Measurements from ENCODE around the gene HM13. TPM values are rescaled to one million over a fixed set of nuclear protein-coding genes. Genes with fewer than 3 reads are reported as not detected.

Gene HM13
- total and polyA plus RNA-seq, 2 experiments from 2014 or later = 126 to 150 TPM

GRCh38 chr20:31549513-31549880 is 35.3 kb downstream of the HM13 start:
- Mint-ChIP-seq H3K9me3 (no peaks in the 10 kb centered on the region), H3K4me3 (0 out of 3 replicates have a peak overlapping the region, but pooled peaks have one; percentile 30), H3K36me3 (ENCODE audit: low read depth) (peaks cover 73% of the 10 kb centered on the region), H3K27me3 (ENCODE audit: insufficient read depth, low read depth, poor library complexity) (peaks cover 27% of the 10 kb centered on the region), H3K27ac (peak overlapping the region; percentile 44; the same call in 1 of the 2 replicates), H3K4me1 (peaks cover 5% of the 10 kb centered on the region; the same call in 2 of the 3 replicates)
- Histone ChIP-seq H3K27me3 (ENCODE audit: insufficient read depth) (no peaks in the 10 kb centered on the region), H4K20me1 (replicated peaks; ENCODE audit: insufficient read depth) (peaks cover 40% of the 10 kb centered on the region), H3K4me2 (no peak overlapping the region), H3K4me3 (no peak overlapping the region), H3K79me2 (replicated peaks; ENCODE audit: insufficient read depth) (peaks cover 18% of the 10 kb centered on the region), H3K27ac (ENCODE audit: low read depth) (no peak overlapping the region), H3K36me3 (ENCODE audit: insufficient read depth) (peaks cover 47% of the 10 kb centered on the region), H2AFZ (no peak overlapping the region), H3K9me2 (ENCODE audit: insufficient read depth) (no peaks in the 10 kb centered on the region), H3F3A (replicated peaks; ENCODE audit: low read depth) (peaks cover 79% of the 10 kb centered on the region), H3K4me1 (ENCODE audit: insufficient read depth) (peaks cover 6% of the 10 kb centered on the region; the same call in 1 of the 2 replicates)
- ATAC-seq (no peak), DNase-seq (ENCODE audit: low spot score) (no peak)
- TF ChIP-seq, protein P1, sequence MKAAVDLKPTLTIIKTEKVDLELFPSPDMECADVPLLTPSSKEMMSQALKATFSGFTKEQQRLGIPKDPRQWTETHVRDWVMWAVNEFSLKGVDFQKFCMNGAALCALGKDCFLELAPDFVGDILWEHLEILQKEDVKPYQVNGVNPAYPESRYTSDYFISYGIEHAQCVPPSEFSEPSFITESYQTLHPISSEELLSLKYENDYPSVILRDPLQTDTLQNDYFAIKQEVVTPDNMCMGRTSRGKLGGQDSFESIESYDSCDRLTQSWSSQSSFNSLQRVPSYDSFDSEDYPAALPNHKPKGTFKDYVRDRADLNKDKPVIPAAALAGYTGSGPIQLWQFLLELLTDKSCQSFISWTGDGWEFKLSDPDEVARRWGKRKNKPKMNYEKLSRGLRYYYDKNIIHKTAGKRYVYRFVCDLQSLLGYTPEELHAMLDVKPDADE (IDR thresholded peaks at IDR 0.05) = no peak
- TF ChIP-seq EZH2 (IDR thresholded peaks at IDR 0.05; ENCODE audit: low read depth, unreplicated experiment) (no peak), POLR2AphosphoS5 (IDR thresholded peaks at IDR 0.05; ENCODE audit: low read depth) (no peak), EZH2phosphoT487 (IDR thresholded peaks at IDR 0.05; ENCODE audit: unreplicated experiment) (no peak)

DNA sequence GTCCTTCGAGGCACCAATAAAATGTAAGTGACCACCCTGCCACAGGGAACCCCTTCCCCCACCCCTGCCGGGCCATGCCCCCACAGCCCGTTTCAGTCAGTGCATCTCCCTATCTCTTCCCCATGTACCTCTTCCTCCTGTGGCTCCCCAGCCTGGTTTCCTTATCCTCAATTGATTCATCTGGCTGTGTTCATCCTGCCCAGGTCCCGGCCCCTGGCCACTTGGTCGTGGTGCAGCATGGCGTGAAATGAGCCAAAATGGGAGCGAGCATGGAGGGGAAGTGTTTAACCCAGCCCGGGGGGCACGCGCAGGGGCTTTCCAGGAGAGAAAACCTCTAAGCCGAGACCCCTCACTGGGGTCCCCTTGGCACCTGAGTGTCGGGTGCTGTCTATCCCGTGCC is 35.9 kb downstream of the HM13 start:
- ATAC-seq = no peak
- no peak for TF ChIP-seq ZNF114 (CRISPR knock-in tag; IDR thresholded peaks at IDR 0.05)
- no peak for TF ChIP-seq ZNF331 (CRISPR knock-in tag; IDR thresholded peaks at IDR 0.05; ENCODE audit: low read depth)
- no peak for TF ChIP-seq ZNF462 (CRISPR knock-in tag; IDR thresholded peaks at IDR 0.05)
- TF ChIP-seq REST (IDR thresholded peaks at IDR 0.05; ENCODE audit: unreplicated experiment) = no peak
- no peak for TF ChIP-seq NANOG (IDR thresholded peaks at IDR 0.05; ENCODE audit: borderline replicate concordance)
- no peak for TF ChIP-seq EZH2 (IDR thresholded peaks at IDR 0.05; ENCODE audit: low read depth, unreplicated experiment)
- TF ChIP-seq POLR2AphosphoS5 (IDR thresholded peaks at IDR 0.05; ENCODE audit: low read depth) = no peak
- no peak for TF ChIP-seq STAT1 (IDR thresholded peaks at IDR 0.05; ENCODE audit: unreplicated experiment)
- no peak for TF ChIP-seq CREB1 (CRISPR knock-in tag; IDR thresholded peaks at IDR 0.05; ENCODE audit: low read depth)

More for the DNA sequence above, 35.9 kb downstream of the HM13 start:
- H3K4me1 ChIP-seq (ENCODE audit: insufficient read depth) = peaks cover 6% of the 10 kb centered on the region; the same call in 1 of the 2 replicates
- peaks cover 40% of the 10 kb centered on the region for H4K20me1 ChIP-seq (replicated peaks; ENCODE audit: insufficient read depth)
- H3K4me3 ChIP-seq = no peak overlapping the region
- peaks cover 78% of the 10 kb centered on the region for H3F3A ChIP-seq (replicated peaks; ENCODE audit: low read depth)
- peaks cover 5% of the 10 kb centered on the region; the same call in 2 of the 3 replicates for H3K4me1 Mint-ChIP-seq
- peaks cover 51% of the 10 kb centered on the region for H3K36me3 ChIP-seq (ENCODE audit: insufficient read depth)
- H3K27ac ChIP-seq (ENCODE audit: low read depth) = no peak overlapping the region
- H3K27ac Mint-ChIP-seq = 0 out of 2 replicates have a peak overlapping the region, but pooled peaks have one; percentile 44
- H3K4me3 Mint-ChIP-seq = no peak overlapping the region
- H3K9me3 Mint-ChIP-seq = no peaks in the 10 kb centered on the region
- H3K9me2 ChIP-seq (ENCODE audit: insufficient read depth) = no peaks in the 10 kb centered on the region
- no peaks in the 10 kb centered on the region for H3K27me3 ChIP-seq (ENCODE audit: insufficient read depth)
- no peak overlapping the region for H3K4me2 ChIP-seq
- H3K36me3 Mint-ChIP-seq (ENCODE audit: low read depth) = peaks cover 76% of the 10 kb centered on the region
- H3K79me2 ChIP-seq (replicated peaks; ENCODE audit: insufficient read depth) = peaks cover 16% of the 10 kb centered on the region
- no peak overlapping the region for H2AFZ ChIP-seq
- no peak for DNase-seq (ENCODE audit: low spot score)
- H3K27me3 Mint-ChIP-seq (ENCODE audit: insufficient read depth, low read depth, poor library complexity) = peaks cover 27% of the 10 kb centered on the region

Data from GM23338 (cell line).